IMR-90 (cell line): ENCODE results near the gene PALLD. TPM values are rescaled to one million over a fixed set of nuclear protein-coding genes. Genes with fewer than 3 reads are reported as not detected.

Experiments used
- ATAC-seq: fragments of 200-7000 bp; cut with Tn5 transposase; 2 replicates; pipeline ENCODE4 v1.9.1; 2020; ENCODE audit warnings: low read depth, mild to moderate bottlenecking, moderate library complexity
- BruUV-seq: library from RNA; stranded (reverse); fragments of 400-500 nt; replicated peaks from 2 replicates; lab custom pipeline; 2021; lab: Mats Ljungman, UMichigan
- CTCF ChIA-PET: fragments of 300-600 bp; formaldehyde crosslinking; extraction: SDS; loops from one replicate; lab custom pipeline; 2021; ENCODE audit warnings: antibody characterized with exemption; lab: Yijun Ruan, JAX
- POLR2A ChIA-PET: fragments of 300-600 bp; sonication (Branson Sonifier 250); formaldehyde crosslinking; loops from one replicate; lab custom pipeline; 2022; ENCODE audit warnings: antibody characterized with exemption; ENCODE audit not compliant: unreplicated experiment; lab: Charles Lee
- DNase-seq: peaks from one replicate; pipeline ENCODE4 v3.0.0; 2013
- H2AFZ ChIP-seq: replicated peaks from 2 replicates; pipeline ENCODE3; 2013; ENCODE audit warnings: low read length, mild to moderate bottlenecking; ENCODE audit not compliant: poor library complexity
- H2AK5ac ChIP-seq: 2 replicates; pipeline ENCODE4 v1.6.1; 2013; ENCODE audit warnings: low read depth, low read length, inconsistent platforms
- H2AK9ac ChIP-seq: replicated peaks from 2 replicates; pipeline ENCODE3; 2013; ENCODE audit warnings: mild to moderate bottlenecking, low read depth, low read length, moderate library complexity; ENCODE audit not compliant: poor library complexity
- H2BK120ac ChIP-seq: 2 replicates; pipeline ENCODE4 v1.6.1; 2013; ENCODE audit warnings: low read depth, low read length, inconsistent platforms
- H2BK15ac ChIP-seq: 3 replicates; pipeline ENCODE4 v1.6.1; 2013; ENCODE audit warnings: low read depth, low read length, inconsistent platforms
- H2BK20ac ChIP-seq: 2 replicates; pipeline ENCODE4 v1.6.1; 2013; ENCODE audit warnings: low read depth, mild to moderate bottlenecking, inconsistent platforms, low read length, moderate library complexity
- H2BK5ac ChIP-seq: 2 replicates; pipeline ENCODE4 v1.6.1; 2013; ENCODE audit warnings: mild to moderate bottlenecking, low read depth, low read length, inconsistent platforms; ENCODE audit not compliant: poor library complexity, severe bottlenecking
- H3K14ac ChIP-seq: replicated peaks from 2 replicates; pipeline ENCODE4 v1.6.1; 2013; ENCODE audit warnings: low read depth, low read length, inconsistent platforms
- H3K18ac ChIP-seq: 2 replicates; pipeline ENCODE4 v1.6.1; 2013; ENCODE audit warnings: low read depth, low read length, control low read depth
- H3K23ac ChIP-seq: 2 replicates; pipeline ENCODE4 v1.6.1; 2013; ENCODE audit warnings: low read depth, low read length, inconsistent platforms
- H3K27ac ChIP-seq: 2 replicates; pipeline ENCODE4 v1.5.1; 2013; ENCODE audit warnings: mild to moderate bottlenecking, control low read depth, low read length; ENCODE audit not compliant: insufficient read depth
- H3K27me3 ChIP-seq: 2 replicates; pipeline ENCODE4 v1.6.1; 2013; ENCODE audit warnings: low read length; ENCODE audit not compliant: control insufficient read depth, insufficient read depth
- H3K36me3 ChIP-seq: 2 replicates; pipeline ENCODE4 v1.6.1; 2013; ENCODE audit warnings: low read length, mixed read lengths; ENCODE audit not compliant: control insufficient read depth, insufficient read depth
- H3K4ac ChIP-seq: 2 replicates; pipeline ENCODE4 v1.6.1; 2013; ENCODE audit warnings: low read depth, low read length, inconsistent platforms
- H3K4me1 ChIP-seq: 2 replicates; pipeline ENCODE4 v1.6.1; 2013; ENCODE audit warnings: low read length, mixed read lengths; ENCODE audit not compliant: control insufficient read depth, insufficient read depth
- H3K4me2 ChIP-seq: 2 replicates; pipeline ENCODE4 v1.6.1; 2013; ENCODE audit warnings: low read depth, mild to moderate bottlenecking, control low read depth, low read length, moderate library complexity
- H3K4me3 ChIP-seq: 2 replicates; pipeline ENCODE4 v1.5.1; 2013; ENCODE audit warnings: low read depth, mild to moderate bottlenecking, control low read depth, low read length, moderate library complexity; ENCODE audit not compliant: insufficient read depth
- H3K56ac ChIP-seq: 2 replicates; pipeline ENCODE4 v1.6.1; 2013; ENCODE audit warnings: low read length, inconsistent platforms; ENCODE audit not compliant: insufficient read depth; ENCODE audit errors: extremely low read depth
- H3K79me1 ChIP-seq, 2 experiments: 2 replicates each; pipeline ENCODE4 v1.6.1; 2013; ENCODE audit warnings: low read length in 2 of 2, inconsistent platforms in 1 of 2, low read depth in 1 of 2
- H3K9ac ChIP-seq: 2 replicates; pipeline ENCODE4 v1.6.1; 2013; ENCODE audit warnings: low read depth, low read length, control low read depth
- H3K9me1 ChIP-seq: 2 replicates; pipeline ENCODE4 v1.6.1; 2013; ENCODE audit warnings: low read length, inconsistent platforms; ENCODE audit not compliant: insufficient read depth
- H3K9me3 ChIP-seq: 2 replicates; pipeline ENCODE4 v1.6.1; 2013; ENCODE audit warnings: low read length; ENCODE audit not compliant: control insufficient read depth, insufficient read depth
- H4K20me1 ChIP-seq: 2 replicates; pipeline ENCODE4 v1.6.1; 2013; ENCODE audit warnings: low read length, inconsistent platforms; ENCODE audit not compliant: insufficient read depth
- H4K5ac ChIP-seq: 2 replicates; pipeline ENCODE4 v1.6.1; 2013; ENCODE audit warnings: mild to moderate bottlenecking, low read depth, low read length, control low read depth
- H4K8ac ChIP-seq, 2 experiments: 2 replicates each; pipeline ENCODE4 v1.6.1; 2013; ENCODE audit warnings: low read depth in 2 of 2, low read length in 2 of 2, control low read depth in 1 of 2, inconsistent platforms in 1 of 2
- H4K91ac ChIP-seq: 2 replicates; pipeline ENCODE4 v1.6.1; 2013; ENCODE audit warnings: low read depth, low read length, inconsistent platforms; ENCODE audit not compliant: insufficient read depth
- BHLHE40 ChIP-seq: fragments of 150-350 bp; IDR thresholded peaks from 2 replicates; pipeline ENCODE4 v1.6.1; 2016; ENCODE audit warnings: mild to moderate bottlenecking, low read depth, low read length
- CEBPB ChIP-seq: IDR thresholded peaks from 2 replicates; pipeline ENCODE4 v1.6.1; 2012; ENCODE audit warnings: low read depth, low read length, improper control_type of control experiment
- CHD1 ChIP-seq: IDR thresholded peaks from 2 replicates; pipeline ENCODE4 v1.6.1; 2012; ENCODE audit warnings: low read depth, low read length, improper control_type of control experiment
- FOS ChIP-seq: fragments of 150-350 bp; IDR thresholded peaks from 2 replicates; pipeline ENCODE4 v1.6.1; 2016; ENCODE audit warnings: low read depth, low read length
- MXI1 ChIP-seq: IDR thresholded peaks from 2 replicates; pipeline ENCODE4 v1.6.1; 2012; ENCODE audit warnings: low read depth, mild to moderate bottlenecking, low read length, moderate library complexity, borderline replicate concordance
- RCOR1 ChIP-seq: IDR thresholded peaks from 2 replicates; pipeline ENCODE4 v1.6.1; 2012; ENCODE audit warnings: mild to moderate bottlenecking, low read length, improper control_type of control experiment; ENCODE audit not compliant: insufficient replicate concordance
- RFX5 ChIP-seq: IDR thresholded peaks from 2 replicates; pipeline ENCODE4 v1.8.0; 2012; ENCODE audit warnings: low read depth, mild to moderate bottlenecking, low read length, moderate library complexity
- SMC3 ChIP-seq: fragments of 150-350 bp; IDR thresholded peaks from 2 replicates; pipeline ENCODE4 v1.6.1; 2016; ENCODE audit warnings: low read depth, mild to moderate bottlenecking, antibody characterized with exemption, low read length, moderate library complexity
- WGBS, 2 experiments: methylation state at CpG; one replicate each; pipeline versions ENCODE4 v1.1.5 to v1.1.7; 2013; ENCODE audit warnings: missing lambda C conversion rate in 2 of 2; ENCODE audit not compliant: insufficient read length in 1 of 2; ENCODE audit errors: extremely low coverage in 2 of 2; 5-methylcytosine and 5-hydroxymethylcytosine counted together
- dilution Hi-C: fragments of 300-500 bp; cut with HindIII; formaldehyde crosslinking; loops from one replicate; pipeline ENCODE4 v1.14.3; 2018; ENCODE audit warnings: low sequenced_read_pairs; ENCODE audit not compliant: unreplicated experiment
- in situ Hi-C: fragments of 300-500 bp; cut with MboI; formaldehyde crosslinking; loops from 3 replicates; pipeline ENCODE4 v1.14.3; 2019; ENCODE audit warnings: low sequenced_read_pairs, inconsistent platforms, mixed read lengths
- intact Hi-C: fragments of 100-400 bp; cut with micrococcal nuclease; formaldehyde crosslinking; loops from 2 replicates; pipeline ENCODE4 v1.10.0; 2022
- polyA plus RNA-seq, 3 experiments: library from polyadenylated mRNA; depleted of rRNA; stranded (reverse); fragments of >200 nt; gene quantifications; 2 replicates each; pipeline ENCODE4 v1.2.3, GENCODE V29; 2012; ENCODE audit warnings: low replicate concordance in 1 of 3
- total RNA-seq: library from RNA; depleted of rRNA; stranded (reverse); fragments of >200 nt; gene quantifications from 2 replicates; pipeline ENCODE4 v1.2.3, GENCODE V29; 2012
- TF ChIP-seq, protein P1 (sequence below): fragments of 150-350 bp; IDR thresholded peaks from 2 replicates; pipeline ENCODE4 v1.6.1; 2017; ENCODE audit warnings: mild to moderate bottlenecking, antibody characterized with exemption, low read length, low read depth

PALLD gene
- total and polyA plus RNA-seq, 2 of the 4 experiments (the other 2 are of a cell fraction), result 91.0 to 91.9 TPM

DNA sequence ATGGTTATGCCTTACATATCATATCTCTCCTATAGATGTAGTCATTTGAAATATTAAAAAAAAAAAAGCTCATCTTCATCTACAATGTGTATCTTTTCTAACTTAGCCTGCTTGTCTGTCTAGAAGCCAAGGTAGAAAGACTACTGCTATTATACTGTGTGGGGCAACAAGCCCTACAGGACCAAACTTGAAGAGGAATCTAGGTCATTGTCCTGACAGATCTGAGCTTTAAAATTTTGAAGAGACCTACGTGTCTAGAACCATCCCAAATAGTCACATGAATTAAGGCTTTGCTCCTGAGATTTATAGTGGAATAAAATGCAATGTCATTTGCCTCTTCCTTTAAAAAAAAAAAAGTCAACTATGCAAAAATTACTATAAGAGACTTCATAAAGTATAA, 95.8 kb downstream of the PALLD start:
- peaks cover 11% of the 10 kb centered on the region for H3K4me1 ChIP-seq
- intact Hi-C loops (no loop called here), dilution Hi-C loops (no loop called here), in situ Hi-C loops (no loop called here)
- H3K56ac ChIP-seq, result no peak overlapping the region
- H2AK9ac ChIP-seq, result no peak overlapping the region
- no peak overlapping the region for H2AFZ ChIP-seq
- H2BK5ac ChIP-seq, result no peak overlapping the region
- no peak overlapping the region for H2BK15ac ChIP-seq
- DNase-seq (no peak), ATAC-seq (no peak)
- no peak overlapping the region for H3K4ac ChIP-seq
- H4K5ac ChIP-seq, result no peak overlapping the region
- H4K91ac ChIP-seq, result no peak overlapping the region
- H2AK5ac ChIP-seq, result no peak overlapping the region
- no peak overlapping the region for H3K4me3 ChIP-seq
- TF ChIP-seq CEBPB (no peak), BHLHE40 (no peak), CHD1 (no peak), SMC3 (no peak), RFX5 (no peak), MXI1 (no peak), RCOR1 (no peak), FOS (no peak)
- TF ChIP-seq, protein P1, sequence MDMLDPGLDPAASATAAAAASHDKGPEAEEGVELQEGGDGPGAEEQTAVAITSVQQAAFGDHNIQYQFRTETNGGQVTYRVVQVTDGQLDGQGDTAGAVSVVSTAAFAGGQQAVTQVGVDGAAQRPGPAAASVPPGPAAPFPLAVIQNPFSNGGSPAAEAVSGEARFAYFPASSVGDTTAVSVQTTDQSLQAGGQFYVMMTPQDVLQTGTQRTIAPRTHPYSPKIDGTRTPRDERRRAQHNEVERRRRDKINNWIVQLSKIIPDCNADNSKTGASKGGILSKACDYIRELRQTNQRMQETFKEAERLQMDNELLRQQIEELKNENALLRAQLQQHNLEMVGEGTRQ, result no peak
- no peak overlapping the region for H3K4me2 ChIP-seq
- no peaks in the 10 kb centered on the region for H3K79me1 ChIP-seq
- BruUV-seq, result no TSS peak
- H2BK120ac ChIP-seq, result no peak overlapping the region
- H3K9ac ChIP-seq, result no peak overlapping the region
- H3K36me3 ChIP-seq, result no peaks in the 10 kb centered on the region
- WGBS, 2 experiments, result no CpG with 5 or more reads among the region's 1 CpG
- POLR2A ChIA-PET, result no interaction called here
- no peak overlapping the region for H4K8ac ChIP-seq
- H3K9me1 ChIP-seq, result peaks cover 4% of the 10 kb centered on the region
- H3K27ac ChIP-seq, result no peak overlapping the region
- no peak overlapping the region for H3K14ac ChIP-seq
- no peak overlapping the region for H3K23ac ChIP-seq
- no peak overlapping the region for H3K18ac ChIP-seq
- no peaks in the 10 kb centered on the region for H4K20me1 ChIP-seq
- H2BK20ac ChIP-seq, result no peak overlapping the region
- no peaks in the 10 kb centered on the region for H3K9me3 ChIP-seq
- no peaks in the 10 kb centered on the region for H3K27me3 ChIP-seq
- CTCF ChIA-PET, result interaction anchor here (0.6 to 1.1 kb wide), 3 partner anchors 21 to 122 kb away, joined by 3 to 4 read pairs (median 3); no protein-coding TSS in a partner anchor
